Natural killer cell (primary cell): ENCODE data around the gene CHST15. TPM values are rescaled to one million over a fixed set of nuclear protein-coding genes. Genes with fewer than 3 reads are reported as not detected.
A peak's percentile ranks its signal among the peaks of the same experiment; 100 is the strongest.

Experiments used
- ATAC-seq, 3 donors: fragments of 150-1000 bp in 2 of 3; fragments of 200-7000 bp in 1 of 3; cut with Tn5 transposase; 1 replicate in 1 of 3; 2 replicates in 2 of 3; pipeline ENCODE4 v1.10.0; 2021; ENCODE audit warnings: mild to moderate bottlenecking in 2 of 3, moderate library complexity in 2 of 3
- DNase-seq, 2 donors: peaks; one replicate each; pipeline versions ENCODE4 v3.0.0 to v3.0.0-alpha.2; 2013 to 2021; ENCODE audit warnings: mixed read lengths in 1 of 2
- H3K27ac ChIP-seq: one replicate; pipeline ENCODE4 v1.5.1; 2013; ENCODE audit warnings: mild to moderate bottlenecking, low read length
- H3K27me3 ChIP-seq: one replicate; pipeline ENCODE4 v1.6.1; 2013; ENCODE audit warnings: low read length; ENCODE audit not compliant: control insufficient read depth, insufficient read depth
- H3K36me3 ChIP-seq: one replicate; pipeline ENCODE4 v1.6.1; 2013; ENCODE audit warnings: low read length; ENCODE audit not compliant: control insufficient read depth, insufficient read depth
- H3K4me1 ChIP-seq: one replicate; pipeline ENCODE4 v1.6.1; 2013; ENCODE audit warnings: low read length; ENCODE audit not compliant: control insufficient read depth, insufficient read depth
- H3K4me3 ChIP-seq: one replicate; pipeline ENCODE4 v1.5.1; 2013; ENCODE audit warnings: low read length
- H3K9me3 ChIP-seq: one replicate; pipeline ENCODE4 v1.6.1; 2013; ENCODE audit warnings: low read length; ENCODE audit not compliant: control insufficient read depth, insufficient read depth
- H3K27ac Mint-ChIP-seq, 2 donors: one replicate each; pipeline ENCODE4 v1.8.0; 2022; ENCODE audit warnings: mild to moderate bottlenecking in 2 of 2, mixed read lengths in 2 of 2, moderate library complexity in 1 of 2
- H3K27me3 Mint-ChIP-seq, 2 donors: one replicate each; pipeline ENCODE4 v1.8.0; 2022; ENCODE audit warnings: low read depth in 2 of 2, mixed read lengths in 2 of 2
- H3K36me3 Mint-ChIP-seq: one replicate; pipeline ENCODE4 v1.8.0; 2022; ENCODE audit warnings: mixed read lengths
- H3K4me1 Mint-ChIP-seq, 2 donors: one replicate each; pipeline ENCODE4 v1.8.0; 2022; ENCODE audit warnings: mixed read lengths in 2 of 2
- H3K4me3 Mint-ChIP-seq: one replicate; pipeline ENCODE4 v1.8.0; 2022; ENCODE audit warnings: mild to moderate bottlenecking, moderate library complexity, mixed read lengths
- H3K9me3 Mint-ChIP-seq, 2 donors: one replicate each; pipeline ENCODE4 v1.8.0; 2022; ENCODE audit warnings: mixed read lengths in 2 of 2
- WGBS: methylation state at CpG from one replicate; pipeline ENCODE4 v1.1.7; 2013; ENCODE audit warnings: missing lambda C conversion rate; ENCODE audit not compliant: insufficient coverage; 5-methylcytosine and 5-hydroxymethylcytosine counted together
- intact Hi-C: fragments of 100-400 bp; cut with micrococcal nuclease; formaldehyde crosslinking; loops from one replicate; pipeline ENCODE4 v1.14.2; 2022
- total RNA-seq, 4 donors: library from RNA; stranded (reverse); fragments of 120-200 nt in 1 of 4; gene quantifications; one replicate each; pipeline versions ENCODE4 v1.2.3 to v1.2.4, GENCODE V29; 2013 to 2022
- TF ChIP-seq, protein P1 (sequence below): fragments of 200-600 bp; IDR thresholded peaks from one replicate; pipeline ENCODE4 v1.8.0; 2022; ENCODE audit warnings: antibody characterized with exemption

Gene CHST15
- total RNA-seq, 3 donors from 2014 or later (not counting 1 experiment from before 2014, with no cell fraction given), result 1.9 to 11.9 (median 8.7) TPM

DNA sequence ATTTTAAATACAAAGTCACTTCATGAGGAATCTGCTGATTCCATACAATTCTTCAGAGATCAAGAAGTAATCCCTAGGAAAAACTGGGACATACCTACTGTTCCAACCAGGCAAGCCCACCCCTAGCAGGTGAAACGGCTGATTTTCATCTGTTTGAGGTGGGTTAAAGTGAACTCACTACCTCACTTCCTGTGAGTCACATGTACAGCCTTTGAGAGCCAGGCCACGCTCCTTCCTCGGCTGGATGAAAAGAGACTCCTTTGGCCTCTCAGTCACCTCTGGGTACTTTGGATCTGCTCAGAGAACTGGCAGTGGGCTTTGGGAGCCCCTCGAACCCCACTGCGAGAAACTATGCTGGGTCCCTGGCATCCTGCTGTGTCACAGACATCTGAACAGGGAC is 68.2 kb downstream of the CHST15 start:
- H3K9me3 Mint-ChIP-seq, result no peaks in the 10 kb centered on the region
- DNase-seq, result peak in 1 of 2 donors; percentile 12

DNA sequence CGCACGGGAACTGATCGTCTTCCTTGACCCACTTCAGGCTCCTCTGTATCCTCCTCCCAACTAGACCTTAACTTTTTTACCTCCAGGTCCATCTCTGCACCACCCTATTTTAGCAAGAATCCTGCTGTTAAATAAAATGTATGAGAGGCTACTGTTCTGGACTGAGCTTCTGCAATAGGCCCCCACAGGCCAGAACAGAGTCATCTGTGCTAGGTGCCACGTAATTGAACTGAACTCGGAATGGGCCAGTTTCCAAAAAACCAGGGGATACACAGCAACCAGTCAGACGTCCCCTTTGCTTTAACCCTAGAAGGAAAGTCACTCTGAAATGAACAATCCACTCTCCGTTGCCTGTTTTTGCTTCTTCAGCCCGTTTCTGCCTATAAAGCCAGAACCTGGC is 71.3 kb downstream of the CHST15 start:
- ATAC-seq (no peak), DNase-seq (no peak)
- H3K36me3 ChIP-seq, result no peaks in the 10 kb centered on the region
- H3K4me1 ChIP-seq, result no peaks in the 10 kb centered on the region
- no peaks in the 10 kb centered on the region for H3K9me3 ChIP-seq
- Mint-ChIP-seq H3K4me1 (no peaks in the 10 kb centered on the region), H3K27ac (no peak overlapping the region), H3K36me3 (no peaks in the 10 kb centered on the region), H3K4me3 (no peak overlapping the region), H3K27me3 (peaks cover 0 to 13% of the 10 kb centered on the region in 2 donors), H3K9me3 (no peaks in the 10 kb centered on the region)
- 90% methylated on average over 8 of the region's 8 CpGs for WGBS
- no peak overlapping the region for H3K27ac ChIP-seq
- TF ChIP-seq, protein P1, sequence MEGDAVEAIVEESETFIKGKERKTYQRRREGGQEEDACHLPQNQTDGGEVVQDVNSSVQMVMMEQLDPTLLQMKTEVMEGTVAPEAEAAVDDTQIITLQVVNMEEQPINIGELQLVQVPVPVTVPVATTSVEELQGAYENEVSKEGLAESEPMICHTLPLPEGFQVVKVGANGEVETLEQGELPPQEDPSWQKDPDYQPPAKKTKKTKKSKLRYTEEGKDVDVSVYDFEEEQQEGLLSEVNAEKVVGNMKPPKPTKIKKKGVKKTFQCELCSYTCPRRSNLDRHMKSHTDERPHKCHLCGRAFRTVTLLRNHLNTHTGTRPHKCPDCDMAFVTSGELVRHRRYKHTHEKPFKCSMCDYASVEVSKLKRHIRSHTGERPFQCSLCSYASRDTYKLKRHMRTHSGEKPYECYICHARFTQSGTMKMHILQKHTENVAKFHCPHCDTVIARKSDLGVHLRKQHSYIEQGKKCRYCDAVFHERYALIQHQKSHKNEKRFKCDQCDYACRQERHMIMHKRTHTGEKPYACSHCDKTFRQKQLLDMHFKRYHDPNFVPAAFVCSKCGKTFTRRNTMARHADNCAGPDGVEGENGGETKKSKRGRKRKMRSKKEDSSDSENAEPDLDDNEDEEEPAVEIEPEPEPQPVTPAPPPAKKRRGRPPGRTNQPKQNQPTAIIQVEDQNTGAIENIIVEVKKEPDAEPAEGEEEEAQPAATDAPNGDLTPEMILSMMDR, result no peak
- intact Hi-C loops, result no loop called here
- no peak overlapping the region for H3K4me3 ChIP-seq
- H3K27me3 ChIP-seq, result no peaks in the 10 kb centered on the region

More for the DNA sequence above, 68.2 kb downstream of the CHST15 start:
- no peak overlapping the region for H3K27ac Mint-ChIP-seq
- H3K4me3 Mint-ChIP-seq, result no peak overlapping the region
- ATAC-seq, result no peak
- Histone ChIP-seq H3K9me3 (no peaks in the 10 kb centered on the region), H3K4me1 (no peaks in the 10 kb centered on the region), H3K4me3 (no peak overlapping the region), H3K36me3 (no peaks in the 10 kb centered on the region), H3K27me3 (no peaks in the 10 kb centered on the region), H3K27ac (no peak overlapping the region)
- intact Hi-C loops, result no loop called here
- no peaks in the 10 kb centered on the region for H3K4me1 Mint-ChIP-seq
- WGBS, result 41% methylated on average over 5 of the region's 5 CpGs
- no peaks in the 10 kb centered on the region for H3K36me3 Mint-ChIP-seq
- peaks cover 4 to 11% of the 10 kb centered on the region in 2 donors for H3K27me3 Mint-ChIP-seq
- TF ChIP-seq, protein P1, result no peak

DNA sequence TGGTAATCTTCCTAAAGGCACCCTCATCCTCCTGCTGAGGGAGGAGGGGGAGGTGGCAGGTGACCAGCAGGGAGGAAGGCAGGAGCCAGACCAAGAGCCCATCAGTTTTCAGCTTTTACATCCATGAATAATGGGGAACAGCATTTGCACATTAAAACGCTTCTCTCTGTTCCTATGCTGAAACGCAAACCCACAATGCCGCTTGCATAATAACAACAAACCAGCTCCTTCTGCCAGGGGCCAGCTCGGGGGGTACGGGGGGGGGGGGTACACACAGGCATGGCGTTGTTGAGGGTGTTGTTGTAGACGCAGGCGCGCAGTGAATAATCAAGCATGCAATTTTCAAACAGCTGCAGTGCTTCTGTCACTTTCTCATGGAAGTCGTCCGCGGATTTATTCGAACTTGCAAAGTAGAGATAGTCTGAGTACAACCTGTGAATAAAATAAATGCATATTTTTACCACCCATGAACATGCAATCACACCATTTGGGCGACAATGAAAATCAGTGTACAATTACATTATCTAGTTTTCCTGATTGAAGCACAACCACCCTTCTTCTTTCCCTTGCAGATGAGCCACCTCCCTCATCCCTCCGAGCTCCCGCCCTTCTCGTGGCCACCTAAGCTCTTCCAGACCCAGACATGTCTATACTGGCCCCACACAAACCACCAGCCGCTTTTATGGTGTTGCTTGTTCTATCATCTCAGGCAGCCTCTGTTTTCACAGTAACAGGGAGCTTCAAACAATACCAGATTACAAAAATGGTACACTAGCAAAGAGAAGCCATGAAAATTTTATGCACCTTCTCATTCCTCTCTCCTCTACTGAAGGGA is 72.2 kb downstream of the CHST15 start:
- DNase-seq (no peak), ATAC-seq (no peak)
- no peaks in the 10 kb centered on the region for H3K36me3 Mint-ChIP-seq
- H3K27ac Mint-ChIP-seq, result no peak overlapping the region
- H3K27me3 ChIP-seq, result no peaks in the 10 kb centered on the region
- H3K4me1 Mint-ChIP-seq, result no peaks in the 10 kb centered on the region
- H3K9me3 ChIP-seq, result no peaks in the 10 kb centered on the region
- no peak overlapping the region for H3K27ac ChIP-seq
- WGBS, result 70% methylated on average over 18 of the region's 18 CpGs
- H3K27me3 Mint-ChIP-seq, result peaks cover 0 to 13% of the 10 kb centered on the region in 2 donors
- intact Hi-C loops, result no loop called here
- TF ChIP-seq, protein P1, result no peak
- H3K4me1 ChIP-seq, result no peaks in the 10 kb centered on the region
- H3K36me3 ChIP-seq, result no peaks in the 10 kb centered on the region
- H3K9me3 Mint-ChIP-seq, result no peaks in the 10 kb centered on the region
- H3K4me3 Mint-ChIP-seq, result no peak overlapping the region
- H3K4me3 ChIP-seq, result no peak overlapping the region
